ENCODE measurements around the gene BAAT. TPM values are rescaled to one million over a fixed set of nuclear protein-coding genes. Genes with fewer than 3 reads are reported as not detected.
A peak's percentile ranks its signal among the peaks of the same experiment; 100 is the strongest.

Gene BAAT
- total and polyA plus RNA-seq, 2 of the 13 experiments (the other 11 are each of a cell fraction or from before 2014, with no cell fraction given): 0.71 to 7.9 TPM

GRCh38 chr9:101354143-101354764 is 30.6 kb downstream of the BAAT start (continued):
- TF ChIP-seq ZNF609 (CRISPR knock-in tag; IDR thresholded peaks at IDR 0.05; ENCODE audit: borderline replicate concordance) (peak; percentile 48; the same call in 1 of the 2 replicates), GPN1 (CRISPR knock-in tag; IDR thresholded peaks at IDR 0.05; ENCODE audit: borderline replicate concordance) (no peak), ZNF121 (CRISPR knock-in tag; IDR thresholded peaks at IDR 0.05) (no peak), ZNF350 (CRISPR knock-in tag; IDR thresholded peaks at IDR 0.05; ENCODE audit: borderline replicate concordance, low read depth) (no peak), AFF4 (CRISPR knock-in tag; IDR thresholded peaks at IDR 0.05) (no peak), ZNF580 (CRISPR knock-in tag; IDR thresholded peaks at IDR 0.05; ENCODE audit: borderline replicate concordance, low read depth) (0 out of 2 replicates have a peak, but pooled peaks have one; percentile 26), ETS1 (CRISPR knock-in tag; IDR thresholded peaks at IDR 0.05) (no peak), SCMH1 (CRISPR knock-in tag; IDR thresholded peaks at IDR 0.05; ENCODE audit: borderline replicate concordance) (no peak), ZNF44 (CRISPR knock-in tag; IDR thresholded peaks at IDR 0.05) (no peak; the same call in 1 of the 2 replicates), TFDP1 (CRISPR knock-in tag; IDR thresholded peaks at IDR 0.05; ENCODE audit: borderline replicate concordance) (peak; percentile 39; the same call in 1 of the 2 replicates), FOXJ3 (CRISPR knock-in tag; IDR thresholded peaks at IDR 0.05; ENCODE audit: borderline replicate concordance) (peak; percentile 29; the same call in 1 of the 2 replicates), HNRNPH1 (optimal IDR thresholded peaks at IDR 0.05; ENCODE audit: low read depth, low read length) (no peak), ZNF788 (CRISPR knock-in tag; IDR thresholded peaks at IDR 0.05; ENCODE audit: borderline replicate concordance) (peak; percentile 48; the same call in 1 of the 2 replicates), BCL6 (CRISPR knock-in tag; IDR thresholded peaks at IDR 0.05) (peak; percentile 65), ZFAT (CRISPR knock-in tag; conservative IDR thresholded peaks at IDR 0.05) (no peak), ZNF34 (CRISPR knock-in tag; IDR thresholded peaks at IDR 0.05; ENCODE audit: borderline replicate concordance) (no peak; the same call in 1 of the 2 replicates), CC2D1A (CRISPR knock-in tag; IDR thresholded peaks at IDR 0.05) (no peak), ARNTL (CRISPR knock-in tag; IDR thresholded peaks at IDR 0.05) (no peak; the same call in 1 of the 2 replicates)

All from HepG2 (cell line).